Body of pancreas (tissue), 4 donors: Measurements from ENCODE around the gene BTBD1.

Source experiments
- POLR2A ChIP-seq, 3 donors: fragments of 450-650 bp; IDR thresholded peaks; one replicate each; pipeline ENCODE4 v1.6.1; 2016; ENCODE audit warnings: antibody characterized with exemption in 3 of 3, mild to moderate bottlenecking in 2 of 3
- TF ChIP-seq, protein P1 (sequence below), 7 experiments: fragments of 450-650 bp in 4 of 7; fragments of 200-600 bp in 3 of 7; sonication (generic) in 3 of 7; IDR thresholded peaks; one replicate each; pipeline ENCODE4 v1.5.1; 2016 to 2019; ENCODE audit warnings: antibody characterized with exemption in 7 of 7

DNA sequence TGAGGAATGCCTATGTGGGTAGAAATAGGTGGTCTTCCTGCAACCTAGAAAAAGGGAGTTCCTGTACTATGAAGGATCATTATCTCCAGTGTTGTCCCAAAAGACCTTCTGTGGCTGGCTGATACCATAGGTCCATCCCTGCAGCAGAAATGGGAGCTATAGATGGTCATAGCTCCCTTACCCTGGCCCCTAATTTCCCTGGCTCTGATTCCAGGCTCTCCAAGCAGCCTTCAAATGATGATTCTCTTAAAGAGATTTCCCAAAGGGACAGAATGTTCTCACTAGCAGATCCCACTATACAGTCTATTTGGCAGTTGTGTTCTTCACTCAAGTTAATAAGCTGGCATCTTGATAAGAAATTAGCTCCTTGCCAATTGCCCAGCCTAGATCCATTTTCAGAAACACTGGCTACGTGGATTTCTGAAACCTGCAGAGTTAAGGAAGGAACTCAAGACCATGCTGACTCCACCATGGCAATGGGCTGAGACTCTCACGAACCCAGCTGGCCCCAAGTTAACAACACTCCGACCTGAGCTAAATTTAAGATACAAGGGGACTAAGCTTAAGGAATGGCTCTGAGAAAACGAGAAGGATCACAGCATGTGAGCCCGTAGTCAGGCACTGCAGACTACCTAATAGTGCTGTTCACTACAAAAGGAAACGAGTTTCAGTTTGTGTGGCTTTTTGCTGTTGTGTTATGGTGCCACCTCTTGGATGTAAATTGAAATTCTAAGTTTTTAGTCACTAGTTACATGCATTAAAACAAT, 67.0 kb downstream of the BTBD1 start:
- TF ChIP-seq, protein P1, sequence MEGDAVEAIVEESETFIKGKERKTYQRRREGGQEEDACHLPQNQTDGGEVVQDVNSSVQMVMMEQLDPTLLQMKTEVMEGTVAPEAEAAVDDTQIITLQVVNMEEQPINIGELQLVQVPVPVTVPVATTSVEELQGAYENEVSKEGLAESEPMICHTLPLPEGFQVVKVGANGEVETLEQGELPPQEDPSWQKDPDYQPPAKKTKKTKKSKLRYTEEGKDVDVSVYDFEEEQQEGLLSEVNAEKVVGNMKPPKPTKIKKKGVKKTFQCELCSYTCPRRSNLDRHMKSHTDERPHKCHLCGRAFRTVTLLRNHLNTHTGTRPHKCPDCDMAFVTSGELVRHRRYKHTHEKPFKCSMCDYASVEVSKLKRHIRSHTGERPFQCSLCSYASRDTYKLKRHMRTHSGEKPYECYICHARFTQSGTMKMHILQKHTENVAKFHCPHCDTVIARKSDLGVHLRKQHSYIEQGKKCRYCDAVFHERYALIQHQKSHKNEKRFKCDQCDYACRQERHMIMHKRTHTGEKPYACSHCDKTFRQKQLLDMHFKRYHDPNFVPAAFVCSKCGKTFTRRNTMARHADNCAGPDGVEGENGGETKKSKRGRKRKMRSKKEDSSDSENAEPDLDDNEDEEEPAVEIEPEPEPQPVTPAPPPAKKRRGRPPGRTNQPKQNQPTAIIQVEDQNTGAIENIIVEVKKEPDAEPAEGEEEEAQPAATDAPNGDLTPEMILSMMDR (IDR thresholded peaks at IDR 0.05): peak; percentile 42 to 90 (median 81)
- peak in 1 of 3 donors; percentile 16 for TF ChIP-seq POLR2A (IDR thresholded peaks at IDR 0.05)
